Mucosa of descending colon (tissue), 3 donors: Measurements from ENCODE around the gene CHST13. TPM values are rescaled to one million over a fixed set of nuclear protein-coding genes. Genes with fewer than 3 reads are reported as not detected.
A peak's percentile ranks its signal among the peaks of the same experiment; 100 is the strongest.

Source experiments
- ATAC-seq: fragments of 200-7000 bp; cut with Tn5 transposase; one replicate; pipeline ENCODE4 v1.9.1; 2020; ENCODE audit warnings: mild to moderate bottlenecking, moderate library complexity
- DNase-seq, 3 donors: peaks; one replicate each; pipeline ENCODE4 v3.0.0-alpha.2; 2020
- H3K36me3 ChIP-seq: fragments of 200-600 bp; one replicate; pipeline ENCODE4 v1.8.0; 2021; ENCODE audit warnings: low read depth, mild to moderate bottlenecking
- H3K4me1 ChIP-seq: fragments of 200-600 bp; one replicate; pipeline ENCODE4 v1.8.0; 2021; ENCODE audit warnings: low read depth, mild to moderate bottlenecking
- H3K4me3 ChIP-seq: fragments of 200-600 bp; one replicate; pipeline ENCODE4 v1.8.0; 2021; ENCODE audit warnings: mild to moderate bottlenecking
- H3K9me3 ChIP-seq: fragments of 200-600 bp; one replicate; pipeline ENCODE4 v1.8.0; 2021; ENCODE audit warnings: mild to moderate bottlenecking
- intact Hi-C, 2 donors: fragments of 100-400 bp; cut with DNase I in 1 of 2; cut with micrococcal nuclease in 1 of 2; formaldehyde crosslinking; loops; one replicate each; pipeline versions ENCODE4 v1.11.0 to v1.11.1; 2022; cut with DNase I, micrococcal nuclease
- total RNA-seq, 3 donors: library from RNA; stranded (reverse); fragmentation: NEBNext Ultra II Directional in 2 of 3; extraction: Animal tissue kit (Norgen Biotek cat#: 25700) in 2 of 3; gene quantifications; one replicate each; pipeline versions ENCODE4 v1.2.1 to v1.2.4, GENCODE V29; 2021 to 2023
- TF ChIP-seq, protein P1 (sequence below): fragments of 200-600 bp; IDR thresholded peaks from one replicate; pipeline ENCODE4 v1.8.0; 2022; ENCODE audit warnings: antibody characterized with exemption, mild to moderate bottlenecking
- donor health status: DM: no; HTN: no; CAD: no; lungs with moderate emphysema.
- donor health status: DM: no; HTN: no; CAD: no.
- donor health status: DM: no; HTN: yes; CAD: no.

CHST13 gene
- total RNA-seq, 3 donors from 2014 or later: 0.27 to 5.7 (median 0.98) TPM

DNA sequence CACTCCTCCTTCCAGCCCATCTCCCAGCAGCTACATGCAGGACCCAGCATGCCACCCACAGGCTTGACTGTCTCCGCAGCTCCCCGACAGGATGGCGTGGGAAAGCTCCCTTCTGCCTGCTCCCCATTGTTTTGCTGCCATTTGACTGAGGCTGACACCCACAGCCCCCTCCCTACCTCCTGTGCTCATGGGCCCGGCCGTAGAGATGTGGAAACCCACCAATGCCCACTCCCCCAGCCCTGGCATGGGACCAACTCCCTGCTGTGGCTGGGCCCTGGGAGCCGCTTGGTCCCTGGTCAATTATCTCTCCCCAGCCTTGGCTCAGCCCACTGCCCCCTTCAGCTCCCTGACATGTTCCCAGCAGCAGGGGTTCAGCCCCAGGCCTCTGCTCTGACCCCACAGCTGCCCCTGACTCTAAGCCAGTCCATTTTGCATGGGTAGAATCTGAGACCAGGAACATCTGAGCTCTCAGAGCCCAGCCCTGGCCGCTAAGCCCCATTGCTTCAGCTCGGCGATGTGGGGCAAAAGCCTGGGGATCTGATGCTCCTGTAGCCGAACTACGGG is 26.6 kb downstream of the CHST13 start:
- no peak for DNase-seq
- no peaks in the 10 kb centered on the region for H3K36me3 ChIP-seq
- no peaks in the 10 kb centered on the region for H3K9me3 ChIP-seq
- TF ChIP-seq, protein P1, sequence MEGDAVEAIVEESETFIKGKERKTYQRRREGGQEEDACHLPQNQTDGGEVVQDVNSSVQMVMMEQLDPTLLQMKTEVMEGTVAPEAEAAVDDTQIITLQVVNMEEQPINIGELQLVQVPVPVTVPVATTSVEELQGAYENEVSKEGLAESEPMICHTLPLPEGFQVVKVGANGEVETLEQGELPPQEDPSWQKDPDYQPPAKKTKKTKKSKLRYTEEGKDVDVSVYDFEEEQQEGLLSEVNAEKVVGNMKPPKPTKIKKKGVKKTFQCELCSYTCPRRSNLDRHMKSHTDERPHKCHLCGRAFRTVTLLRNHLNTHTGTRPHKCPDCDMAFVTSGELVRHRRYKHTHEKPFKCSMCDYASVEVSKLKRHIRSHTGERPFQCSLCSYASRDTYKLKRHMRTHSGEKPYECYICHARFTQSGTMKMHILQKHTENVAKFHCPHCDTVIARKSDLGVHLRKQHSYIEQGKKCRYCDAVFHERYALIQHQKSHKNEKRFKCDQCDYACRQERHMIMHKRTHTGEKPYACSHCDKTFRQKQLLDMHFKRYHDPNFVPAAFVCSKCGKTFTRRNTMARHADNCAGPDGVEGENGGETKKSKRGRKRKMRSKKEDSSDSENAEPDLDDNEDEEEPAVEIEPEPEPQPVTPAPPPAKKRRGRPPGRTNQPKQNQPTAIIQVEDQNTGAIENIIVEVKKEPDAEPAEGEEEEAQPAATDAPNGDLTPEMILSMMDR: no peak
- H3K4me3 ChIP-seq: no peak overlapping the region
- intact Hi-C loops: no loop called here
- H3K4me1 ChIP-seq: no peaks in the 10 kb centered on the region
- no peak for ATAC-seq

DNA sequence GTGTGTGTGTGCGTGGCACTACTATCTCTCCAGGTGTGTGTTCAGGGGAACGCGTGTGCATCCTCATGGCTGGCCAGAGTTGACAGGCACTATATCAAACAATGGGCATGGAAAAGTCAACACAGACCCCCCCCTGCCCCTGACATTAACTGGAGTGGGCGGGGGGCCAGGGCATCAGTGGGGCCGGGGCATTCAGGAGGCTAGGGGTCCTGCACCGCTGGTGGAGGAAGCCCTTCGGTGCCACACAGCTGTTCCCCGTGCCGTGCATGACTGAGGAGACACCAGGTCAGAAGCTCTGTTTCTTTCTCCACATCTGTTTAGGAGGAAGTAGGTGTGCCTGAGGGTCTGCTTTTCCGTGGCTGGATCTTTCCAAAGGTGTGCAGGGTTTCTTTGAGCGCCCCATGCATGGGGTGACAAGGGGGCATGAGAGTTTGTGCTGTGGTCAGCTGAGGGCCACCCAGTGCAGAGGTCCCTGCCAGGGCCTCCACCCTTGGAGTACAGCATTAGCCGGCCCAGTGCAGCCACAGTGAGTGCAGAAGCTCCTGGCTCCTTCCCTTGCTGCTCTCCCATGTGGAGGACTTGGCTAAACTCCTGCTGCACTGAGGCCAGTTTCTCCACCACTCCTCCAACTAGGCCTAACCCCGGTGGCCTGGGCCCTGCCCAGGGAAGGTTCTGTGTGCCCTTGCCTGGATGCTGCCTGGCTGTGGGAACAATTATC is 27.3 kb downstream of the CHST13 start:
- no peaks in the 10 kb centered on the region for H3K9me3 ChIP-seq
- H3K4me3 ChIP-seq: no peak overlapping the region
- DNase-seq (no peak), ATAC-seq (no peak)
- TF ChIP-seq, protein P1: no peak
- H3K36me3 ChIP-seq: no peaks in the 10 kb centered on the region
- no peaks in the 10 kb centered on the region for H3K4me1 ChIP-seq
- intact Hi-C loops: no loop called here

DNA sequence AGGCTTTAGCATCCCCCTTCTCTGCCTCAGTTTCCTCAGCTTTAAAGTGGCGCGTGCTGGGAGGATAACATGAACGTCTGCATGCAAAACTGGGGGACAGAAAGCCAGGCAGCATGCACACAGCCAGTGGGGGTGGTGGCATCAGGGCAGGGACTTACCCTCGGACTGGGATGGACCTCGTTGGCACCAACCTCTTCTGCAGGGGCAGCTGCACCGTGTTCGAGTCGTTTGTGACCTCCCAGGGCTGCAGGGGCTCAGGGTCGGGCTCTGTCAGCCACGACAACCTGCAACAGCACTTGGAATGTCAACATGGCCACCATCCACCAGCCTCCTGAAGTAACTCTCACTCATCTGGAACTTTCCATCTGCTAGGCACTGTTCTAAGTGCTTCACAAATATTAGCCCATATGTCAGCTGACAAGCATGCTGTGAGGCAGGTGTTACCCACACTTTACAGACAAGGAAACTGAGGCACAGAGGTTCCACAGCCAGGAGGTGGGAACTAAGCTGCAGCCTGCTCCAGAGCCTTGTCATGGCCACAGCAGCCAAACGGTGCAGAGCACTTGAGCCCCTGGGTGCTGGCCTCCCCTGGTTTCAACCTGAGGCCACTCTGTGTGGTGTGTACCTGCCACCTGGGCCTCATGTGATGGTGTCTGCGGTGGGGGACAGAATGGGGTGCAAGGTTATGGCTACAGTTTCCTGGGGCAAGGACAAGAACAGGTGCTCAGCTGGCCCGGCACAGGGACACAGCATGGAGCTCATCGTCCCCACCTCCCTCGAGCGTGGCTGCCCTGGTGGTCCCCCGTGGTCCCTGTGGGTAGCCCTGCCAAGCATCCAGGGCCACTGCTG is 28.1 kb downstream of the CHST13 start:
- Histone ChIP-seq H3K4me3 (no peak overlapping the region), H3K36me3 (no peaks in the 10 kb centered on the region), H3K9me3 (no peaks in the 10 kb centered on the region), H3K4me1 (no peaks in the 10 kb centered on the region)
- DNase-seq (peak in 1 of 3 donors; percentile 0), ATAC-seq (no peak)
- TF ChIP-seq, protein P1: no peak
- intact Hi-C loops: no loop called here

DNA sequence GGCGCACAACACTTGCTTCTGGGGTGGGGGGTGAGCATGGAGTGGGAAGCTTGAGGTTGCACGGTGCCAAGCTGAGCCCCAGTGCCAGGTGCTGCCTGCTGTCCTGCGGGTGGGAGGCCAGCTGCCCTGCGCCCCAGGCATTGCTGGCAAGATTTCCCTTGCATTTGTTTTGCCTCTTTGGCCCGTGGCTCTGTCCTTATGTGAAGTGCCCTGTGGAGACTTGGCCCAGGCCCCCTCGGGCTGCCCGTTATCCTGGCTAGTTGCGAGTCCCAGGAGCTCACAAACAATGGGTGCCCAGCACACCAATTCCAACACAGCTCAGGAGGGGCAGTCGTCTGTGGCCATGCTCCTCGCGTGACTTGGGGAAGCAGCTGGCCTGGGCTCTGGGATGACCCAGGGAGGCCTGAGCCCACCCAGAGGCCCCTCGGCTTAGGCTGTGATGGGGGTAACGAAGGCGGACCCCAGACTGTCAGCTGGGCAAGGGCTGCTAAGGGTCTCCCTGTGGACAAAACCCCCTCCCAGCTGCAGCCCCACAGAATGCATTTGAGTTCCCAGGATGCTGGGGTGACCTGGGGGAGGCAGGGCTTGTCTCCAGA is 28.8 kb downstream of the CHST13 start:
- ATAC-seq (no peak), DNase-seq (peak in 1 of 3 donors; percentile 0)
- no peaks in the 10 kb centered on the region for H3K36me3 ChIP-seq
- H3K4me1 ChIP-seq: no peaks in the 10 kb centered on the region
- no peak overlapping the region for H3K4me3 ChIP-seq
- H3K9me3 ChIP-seq: no peaks in the 10 kb centered on the region
- TF ChIP-seq, protein P1: no peak
- intact Hi-C loops: no loop called here

DNA sequence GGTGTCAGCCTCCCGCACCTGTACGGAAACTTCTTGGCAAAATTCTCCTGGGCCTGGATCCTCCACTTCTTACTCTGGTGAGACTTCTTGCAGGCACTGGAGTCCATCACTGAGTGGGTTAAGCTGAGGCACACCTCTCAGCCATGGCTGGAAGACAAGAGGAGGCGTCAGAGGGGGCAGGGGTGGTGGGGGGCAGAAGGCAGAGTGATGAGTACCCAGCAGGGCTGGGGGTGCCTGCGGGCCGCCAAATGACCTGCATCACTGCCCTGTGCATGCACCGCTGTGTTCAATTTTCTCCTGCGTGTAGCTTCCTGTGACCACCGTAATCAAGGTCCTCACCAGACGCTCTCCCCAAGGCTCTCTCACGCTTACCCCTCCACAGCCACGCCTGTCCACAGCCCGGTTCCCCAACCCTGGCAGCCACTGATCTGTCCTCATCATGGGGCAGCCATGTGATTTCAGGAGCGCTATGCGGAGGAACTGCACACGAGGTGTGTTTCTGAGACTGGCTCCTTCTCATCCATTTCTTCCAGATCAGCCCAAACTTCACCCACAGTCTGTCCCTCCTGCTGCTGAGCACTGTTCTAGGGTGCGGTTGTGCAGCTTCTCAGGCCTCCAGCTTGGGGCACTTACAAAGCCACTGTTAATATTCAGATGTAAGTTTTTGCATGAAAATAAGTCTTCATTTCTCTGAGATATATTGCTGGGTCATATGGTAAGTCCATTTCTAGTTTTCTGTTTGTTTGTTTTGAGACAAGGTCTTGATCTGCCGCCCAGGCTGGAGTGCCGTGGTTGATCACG is 29.5 kb downstream of the CHST13 start:
- DNase-seq: peak in 1 of 3 donors; percentile 0
- Histone ChIP-seq H3K36me3 (no peaks in the 10 kb centered on the region), H3K4me1 (no peaks in the 10 kb centered on the region), H3K4me3 (no peak overlapping the region), H3K9me3 (no peaks in the 10 kb centered on the region)
- intact Hi-C loops: no loop called here
- TF ChIP-seq, protein P1: no peak
- ATAC-seq: no peak
